H1 (cell line): Measurements from ENCODE around the gene EGFLAM. TPM values are rescaled to one million over a fixed set of nuclear protein-coding genes. Genes with fewer than 3 reads are reported as not detected.

Experiments
- CTCF ChIA-PET: fragments of 300-600 bp; sonication (Branson Sonifier 250); formaldehyde crosslinking; loops from one replicate; lab custom pipeline; 2021; ENCODE audit not compliant: partially characterized antibody; lab: Charles Lee
- POLR2A ChIA-PET: fragments of 300-600 bp; sonication (Branson Sonifier 250); formaldehyde crosslinking; loops from one replicate; lab custom pipeline; 2021; ENCODE audit warnings: inconsistent platforms; ENCODE audit not compliant: partially characterized antibody; lab: Charles Lee
- DNase-seq, 2 experiments: peaks; one replicate each; pipeline versions ENCODE4 v3.0.0 to v3.0.0-alpha.2; 2010 to 2022; ENCODE audit warnings: low spot score in 2 of 2, low read depth in 1 of 2, mixed read lengths in 1 of 2
- FAIRE-seq: peaks from 2 replicates; lab custom pipeline; 2011; peaks lifted over from hg19 to GRCh38; lab: Jason Lieb, UNC
- H2AFZ ChIP-seq: 2 replicates; pipeline ENCODE4 v1.8.1; 2012; ENCODE audit warnings: low read length, inconsistent platforms
- H2AK5ac ChIP-seq: 2 replicates; pipeline ENCODE4 v1.6.1; 2013; ENCODE audit warnings: low read depth, low read length
- H2BK120ac ChIP-seq: replicated peaks from 2 replicates; pipeline ENCODE3; 2013; ENCODE audit warnings: low read depth, low read length, inconsistent platforms
- H2BK12ac ChIP-seq: 2 replicates; pipeline ENCODE4 v1.6.1; 2013; ENCODE audit warnings: low read depth, low read length
- H2BK15ac ChIP-seq: 2 replicates; pipeline ENCODE4 v1.6.1; 2013; ENCODE audit warnings: low read length
- H2BK20ac ChIP-seq: 2 replicates; pipeline ENCODE4 v1.6.1; 2013; ENCODE audit warnings: low read length
- H2BK5ac ChIP-seq: 2 replicates; pipeline ENCODE4 v1.6.1; 2013; ENCODE audit warnings: low read depth, low read length
- H3K14ac ChIP-seq: 2 replicates; pipeline ENCODE4 v1.6.1; 2013; ENCODE audit warnings: inconsistent platforms; ENCODE audit not compliant: insufficient read length
- H3K18ac ChIP-seq: 2 replicates; pipeline ENCODE4 v1.6.1; 2013; ENCODE audit warnings: low read length; ENCODE audit errors: extremely low read depth
- H3K23ac ChIP-seq: 2 replicates; pipeline ENCODE4 v1.6.1; 2013; ENCODE audit warnings: inconsistent platforms; ENCODE audit not compliant: insufficient read length
- H3K23me2 ChIP-seq: 2 replicates; pipeline ENCODE4 v1.6.1; 2013; ENCODE audit warnings: low read depth, low read length
- H3K27ac ChIP-seq: 2 replicates; pipeline ENCODE4 v1.6.1; 2011; ENCODE audit warnings: low read depth, low read length, inconsistent platforms
- H3K27me3 ChIP-seq, 4 experiments: replicated peaks in 1 of 4; 1 replicate in 1 of 4; 2 replicates in 3 of 4; pipeline versions ENCODE4 v1.6.1 to v1.8.1; 2011 to 2013; ENCODE audit warnings: low read length in 3 of 4, mild to moderate bottlenecking in 3 of 4, inconsistent platforms in 2 of 4, mixed read lengths in 2 of 4, moderate library complexity in 1 of 4; ENCODE audit not compliant: control insufficient read depth in 3 of 4, insufficient read depth in 3 of 4; ENCODE audit errors: extremely low read depth in 1 of 4
- H3K36me3 ChIP-seq, 4 experiments: 2 replicates each; pipeline versions ENCODE4 v1.6.1 to v1.8.1; 2011 to 2013; ENCODE audit warnings: mild to moderate bottlenecking in 4 of 4, low read length in 3 of 4, moderate library complexity in 2 of 4, control low read depth in 1 of 4, inconsistent platforms in 1 of 4; ENCODE audit not compliant: insufficient read depth in 4 of 4, control insufficient read depth in 2 of 4
- H3K4ac ChIP-seq: replicated peaks from 2 replicates; pipeline ENCODE3; 2013; ENCODE audit warnings: low read length, low read depth, mixed read lengths, inconsistent platforms; ENCODE audit not compliant: insufficient read length
- H3K4me1 ChIP-seq, 4 experiments: replicated peaks in 1 of 4; 1 replicate in 1 of 4; 2 replicates in 3 of 4; pipeline versions ENCODE4 v1.6.1 to v1.8.1; 2011 to 2013; ENCODE audit warnings: low read length in 3 of 4, inconsistent platforms in 2 of 4, mixed read lengths in 1 of 4; ENCODE audit not compliant: insufficient read depth in 4 of 4, control insufficient read depth in 3 of 4
- H3K4me2 ChIP-seq, 2 experiments: 2 replicates each; pipeline versions ENCODE4 v1.6.1 to v1.8.1; 2011 to 2013; ENCODE audit warnings: low read depth in 2 of 2, low read length in 2 of 2, control low read depth in 1 of 2, inconsistent platforms in 1 of 2, mild to moderate bottlenecking in 1 of 2; ENCODE audit not compliant: insufficient read depth in 1 of 2
- H3K4me3 ChIP-seq, 4 experiments: fragments of 200-600, 300-600 bp in 1 of 4; sonication (generic), shearing (Covaris generic), sonication (Bioruptor Twin) in 1 of 4; 2 replicates each; pipeline versions ENCODE4 v1.5.1 to v1.8.1; 2011 to 2016; ENCODE audit warnings: low read length in 4 of 4, low read depth in 3 of 4, control low read depth in 2 of 4, inconsistent platforms in 2 of 4, mild to moderate bottlenecking in 2 of 4, mixed read lengths in 1 of 4, moderate library complexity in 1 of 4; ENCODE audit not compliant: insufficient read depth in 2 of 4; ENCODE audit errors: extremely low read depth in 1 of 4
- H3K56ac ChIP-seq: replicated peaks from 2 replicates; pipeline ENCODE3; 2013; ENCODE audit warnings: low read depth, mild to moderate bottlenecking, mixed read lengths, low read length, inconsistent platforms; ENCODE audit not compliant: insufficient read length
- H3K79me1 ChIP-seq: 2 replicates; pipeline ENCODE4 v1.6.1; 2013; ENCODE audit warnings: low read depth, low read length, control low read depth
- H3K79me2 ChIP-seq, 2 experiments: 2 replicates each; pipeline versions ENCODE4 v1.6.1 to v1.8.1; 2012 to 2013; ENCODE audit warnings: low read length in 2 of 2, mild to moderate bottlenecking in 2 of 2, inconsistent platforms in 1 of 2; ENCODE audit not compliant: insufficient read depth in 2 of 2, control insufficient read depth in 1 of 2
- H3K9ac ChIP-seq, 4 experiments: replicated peaks in 1 of 4; 1 replicate in 1 of 4; 2 replicates in 3 of 4; pipeline versions ENCODE4 v1.6.1 to v1.8.1; 2011 to 2013; ENCODE audit warnings: low read depth in 3 of 4, low read length in 3 of 4, control low read depth in 2 of 4, mild to moderate bottlenecking in 2 of 4, moderate library complexity in 2 of 4, inconsistent platforms in 1 of 4; ENCODE audit errors: extremely low read depth in 1 of 4
- H3K9me3 ChIP-seq, 2 experiments: 2 replicates each; pipeline versions ENCODE4 v1.6.1 to v1.8.1; 2012 to 2013; ENCODE audit warnings: mild to moderate bottlenecking in 2 of 2, moderate library complexity in 2 of 2, control low read depth in 1 of 2, inconsistent platforms in 1 of 2, low read depth in 1 of 2, low read length in 1 of 2, mixed read lengths in 1 of 2; ENCODE audit not compliant: insufficient read depth in 2 of 2
- H4K20me1 ChIP-seq, 2 experiments: replicated peaks in 1 of 2; 2 replicates each; pipeline versions ENCODE3 to v1.8.1; 2011 to 2013; ENCODE audit warnings: inconsistent platforms in 2 of 2, low read length in 2 of 2, mild to moderate bottlenecking in 1 of 2; ENCODE audit not compliant: insufficient read depth in 2 of 2, control insufficient read depth in 1 of 2
- H4K5ac ChIP-seq: 2 replicates; pipeline ENCODE4 v1.6.1; 2013; ENCODE audit warnings: low read length, low read depth, mixed read lengths, inconsistent platforms; ENCODE audit not compliant: insufficient read length
- H4K8ac ChIP-seq: 2 replicates; pipeline ENCODE4 v1.8.0; 2013; ENCODE audit warnings: mild to moderate bottlenecking, moderate library complexity, low read length, inconsistent platforms; ENCODE audit not compliant: insufficient read depth; ENCODE audit errors: extremely low read depth
- H4K91ac ChIP-seq: replicated peaks from 2 replicates; pipeline ENCODE3; 2013; ENCODE audit warnings: low read length, mixed read lengths, inconsistent platforms; ENCODE audit not compliant: insufficient read length
- BACH1 ChIP-seq: IDR thresholded peaks from 2 replicates; pipeline ENCODE4 v1.6.1; 2012; ENCODE audit warnings: low read length, improper control_type of control experiment
- BCL11A ChIP-seq, 2 experiments: IDR thresholded peaks; one replicate each; pipeline ENCODE4 v1.6.1; 2011; ENCODE audit warnings: low read depth in 2 of 2, low read length in 2 of 2, mild to moderate bottlenecking in 2 of 2
- BRCA1 ChIP-seq: IDR thresholded peaks from 2 replicates; pipeline ENCODE4 v1.6.1; 2012; ENCODE audit warnings: low read depth, low read length, improper control_type of control experiment
- CHD2 ChIP-seq: IDR thresholded peaks from 2 replicates; pipeline ENCODE4 v1.6.1; 2012; ENCODE audit warnings: low read length, improper control_type of control experiment
- CREB1 ChIP-seq: IDR thresholded peaks from 2 replicates; pipeline ENCODE4 v1.6.1; 2012; ENCODE audit warnings: inconsistent platforms
- E2F6 ChIP-seq: IDR thresholded peaks from 2 replicates; pipeline ENCODE4 v1.6.1; 2012; ENCODE audit warnings: inconsistent platforms
- KDM1A ChIP-seq: fragments of 200-600, 300-600 bp; sonication (generic); IDR thresholded peaks from 2 replicates; pipeline ENCODE4 v1.7.1; 2016; ENCODE audit warnings: mild to moderate bottlenecking, low read length, borderline replicate concordance
- KDM4A ChIP-seq: IDR thresholded peaks from one replicate; pipeline ENCODE4 v1.7.1; 2012; ENCODE audit warnings: low read depth, mild to moderate bottlenecking, moderate library complexity, low read length, inconsistent platforms; ENCODE audit not compliant: severe bottlenecking
- KDM5A ChIP-seq: fragments of 200-600 bp; IDR thresholded peaks from 2 replicates; pipeline ENCODE4 v1.7.1; 2012; ENCODE audit warnings: mild to moderate bottlenecking, low read length, inconsistent platforms, mixed read lengths
- PHF8 ChIP-seq: fragments of 200-600 bp; sonication (generic); conservative IDR thresholded peaks from 2 replicates; pipeline ENCODE4 v1.7.1; 2012; ENCODE audit warnings: low read depth, mild to moderate bottlenecking, inconsistent platforms, low read length, moderate library complexity
- POLR2AphosphoS5 ChIP-seq: IDR thresholded peaks from 2 replicates; pipeline ENCODE4 v1.6.1; 2011; ENCODE audit warnings: low read depth, low read length
- RBBP5 ChIP-seq: IDR thresholded peaks from 2 replicates; pipeline ENCODE4 v1.7.1; 2012; ENCODE audit warnings: low read depth, mild to moderate bottlenecking, inconsistent platforms, low read length, moderate library complexity, borderline replicate concordance
- SP4 ChIP-seq: IDR thresholded peaks from 2 replicates; pipeline ENCODE4 v1.6.1; 2012; ENCODE audit warnings: low read length, inconsistent platforms
- SRF ChIP-seq: IDR thresholded peaks from 2 replicates; pipeline ENCODE4 v1.6.1; 2011; ENCODE audit warnings: mild to moderate bottlenecking, low read depth, low read length, moderate library complexity
- TCF12 ChIP-seq: IDR thresholded peaks from 2 replicates; pipeline ENCODE4 v1.6.1; 2011; ENCODE audit warnings: low read depth, mild to moderate bottlenecking, low read length
- TEAD4 ChIP-seq: IDR thresholded peaks from 2 replicates; pipeline ENCODE4 v1.6.1; 2012; ENCODE audit warnings: low read depth, low read length, inconsistent platforms, mixed read lengths
- WGBS, 2 experiments: shearing (Covaris generic) in 1 of 2; methylation state at CpG; one replicate each; pipeline versions ENCODE4 v1.1.6 to v1.1.7; 2013 to 2015; ENCODE audit warnings: low lambda C conversion rate in 2 of 2, mixed read lengths in 2 of 2, inconsistent platforms in 1 of 2, low coverage in 1 of 2, missing lambda C conversion rate in 1 of 2; ENCODE audit not compliant: insufficient replicate concordance in 2 of 2, insufficient coverage in 1 of 2, insufficient read length in 1 of 2; ENCODE audit errors: extremely low coverage in 1 of 2, missing lambda C conversion rate in 1 of 2; 5-methylcytosine and 5-hydroxymethylcytosine counted together
- polyA plus RNA-seq, 7 experiments: library from polyadenylated mRNA; depleted of rRNA in 3 of 7; stranded (reverse) in 5 of 7; unstranded in 2 of 7; fragments of >200 nt in 5 of 7; fragments of 200-250 nt in 2 of 7; gene quantifications; 1 replicate in 5 of 7; 2 replicates in 1 of 7; 4 replicates in 1 of 7; pipeline versions ENCODE4 v1.2.1 to v1.2.3, GENCODE V29; 2011 to 2013; ENCODE audit warnings: missing spikeins in 2 of 7, mixed read lengths in 2 of 7
- total RNA-seq: library from RNA; stranded (reverse); fragmentation: NEBNext Ultra II Directional; extraction: Animal tissue kit (Norgen Biotek cat#: 25700); gene quantifications from 2 replicates; pipeline ENCODE4 v1.2.1, GENCODE V29; 2021

EGFLAM gene
- total and polyA plus RNA-seq, 2 of the 8 experiments (the other 6 are each of a cell fraction or from before 2014, with no cell fraction given): 0.20 to 0.24 TPM

GRCh38 chr5:38273626-38274025 lies 15.3 kb downstream of the EGFLAM start:
- peaks cover 4 to 9% of the 10 kb centered on the region in 2 experiments; a peak in 2 of 4 replicates for H3K9me3 ChIP-seq
- no peaks in the 10 kb centered on the region for H3K79me2 ChIP-seq
- no peak overlapping the region for H4K5ac ChIP-seq
- H2BK120ac ChIP-seq: no peak overlapping the region
- H3K18ac ChIP-seq: no peak overlapping the region
- H2BK5ac ChIP-seq: no peak overlapping the region
- H3K4me2 ChIP-seq: no peak overlapping the region
- no peaks in the 10 kb centered on the region for H3K27me3 ChIP-seq
- H3K4me1 ChIP-seq: no peaks in the 10 kb centered on the region
- 95% methylated on average over 3 of the region's 3 CpGs; no CpG with 5 or more reads in 1 of the 2 experiments for WGBS, 2 experiments
- H3K36me3 ChIP-seq: no peaks in the 10 kb centered on the region
- ChIA-PET CTCF (interaction anchor here (0.8 to 1.6 kb wide), 3 partner anchors 8 to 25 kb away, joined by 3 to 5 read pairs (median 3); no protein-coding TSS in a partner anchor), POLR2A (no interaction called here)
- no peak overlapping the region for H4K91ac ChIP-seq
- no peak overlapping the region for H2BK12ac ChIP-seq
- H3K4ac ChIP-seq: no peak overlapping the region
- H3K9ac ChIP-seq: no peak overlapping the region
- no peaks in the 10 kb centered on the region for H3K23me2 ChIP-seq
- H3K14ac ChIP-seq: no peak overlapping the region
- H3K27ac ChIP-seq: no peak overlapping the region
- FAIRE-seq: no peak
- no peaks in the 10 kb centered on the region for H4K20me1 ChIP-seq
- no peak for DNase-seq
- no peak overlapping the region for H3K56ac ChIP-seq
- no peak overlapping the region for H2AFZ ChIP-seq
- no peaks in the 10 kb centered on the region for H3K79me1 ChIP-seq
- H3K23ac ChIP-seq: no peak overlapping the region
- H3K4me3 ChIP-seq: no peak overlapping the region
- no peak overlapping the region for H2BK15ac ChIP-seq
- no peak overlapping the region for H4K8ac ChIP-seq
- H2AK5ac ChIP-seq: no peak overlapping the region
- H2BK20ac ChIP-seq: no peak overlapping the region
- TF ChIP-seq TCF12: no peak
- no peak for TF ChIP-seq TEAD4
- TF ChIP-seq POLR2AphosphoS5: no peak
- no peak for TF ChIP-seq BACH1
- TF ChIP-seq KDM5A: no peak
- TF ChIP-seq E2F6: no peak
- no peak for TF ChIP-seq BRCA1
- TF ChIP-seq RBBP5: no peak
- no peak for TF ChIP-seq CREB1
- no peak for TF ChIP-seq KDM1A
- TF ChIP-seq BCL11A (IDR thresholded peaks at IDR 0.05; ENCODE audit: low read depth in 2 of 2, low read length in 2 of 2): no peak
- no peak for TF ChIP-seq CHD2
- no peak for TF ChIP-seq KDM4A
- no peak for TF ChIP-seq SRF
- TF ChIP-seq PHF8: no peak
- TF ChIP-seq SP4: no peak
